Spleen (tissue), 11 donors: ENCODE measurements around the gene PLPP3. TPM values are rescaled to one million over a fixed set of nuclear protein-coding genes. Genes with fewer than 3 reads are reported as not detected.

Source experiments
- DNase-seq: peaks from one replicate; pipeline ENCODE4 v3.0.0-alpha.2; 2020
- H3K27ac ChIP-seq, 8 donors: fragments of 200-600 bp; sonication (generic) in 7 of 8; 1 replicate in 4 of 8; 2 replicates in 4 of 8; pipeline versions ENCODE4 v1.5.0 to v1.8.0; 2016 to 2021; ENCODE audit warnings: inconsistent platforms in 4 of 8, mild to moderate bottlenecking in 4 of 8, moderate library complexity in 1 of 8
- H3K27me3 ChIP-seq, 7 donors: fragments of 200-600 bp; sonication (generic) in 6 of 7; replicated peaks in 1 of 7; 1 replicate in 4 of 7; 2 replicates in 3 of 7; pipeline versions ENCODE4 v1.5.0 to v1.8.0; 2016 to 2021; ENCODE audit warnings: inconsistent platforms in 3 of 7, mild to moderate bottlenecking in 1 of 7
- H3K36me3 ChIP-seq, 6 donors: fragments of 200-600 bp; sonication (generic) in 5 of 6; 1 replicate in 4 of 6; 2 replicates in 2 of 6; pipeline versions ENCODE4 v1.5.0 to v1.8.0; 2016 to 2021; ENCODE audit warnings: inconsistent platforms in 2 of 6
- H3K4me1 ChIP-seq, 6 donors: fragments of 200-600 bp; sonication (generic) in 5 of 6; 1 replicate in 3 of 6; 2 replicates in 3 of 6; pipeline versions ENCODE4 v1.5.0 to v1.8.0; 2016 to 2021; ENCODE audit warnings: inconsistent platforms in 3 of 6
- H3K4me3 ChIP-seq, 8 donors: fragments of 200-600 bp; sonication (generic) in 7 of 8; 1 replicate in 4 of 8; 2 replicates in 4 of 8; pipeline versions ENCODE4 v1.5.0 to v1.8.0; 2016 to 2021; ENCODE audit warnings: inconsistent platforms in 4 of 8, mild to moderate bottlenecking in 4 of 8, moderate library complexity in 2 of 8
- H3K9me3 ChIP-seq, 8 donors: fragments of 200-600 bp; sonication (generic) in 7 of 8; 1 replicate in 4 of 8; 2 replicates in 4 of 8; pipeline versions ENCODE4 v1.5.0 to v1.8.0; 2016 to 2021; ENCODE audit warnings: inconsistent platforms in 4 of 8
- POLR2A ChIP-seq, 3 donors: fragments of 450-650 bp; IDR thresholded peaks; one replicate each; pipeline ENCODE4 v1.5.1; 2017; ENCODE audit warnings: antibody characterized with exemption in 3 of 3, mild to moderate bottlenecking in 1 of 3
- POLR2AphosphoS5 ChIP-seq, 3 donors: sonication (generic); formaldehyde crosslinking; IDR thresholded peaks; one replicate each; pipeline ENCODE4 v1.5.1; 2017; ENCODE audit warnings: antibody characterized with exemption in 3 of 3
- WGBS, 5 donors: extraction: QIAGEN DNeasy Blood & Tissue Kit in 3 of 5; methylation state at CpG; one replicate each; pipeline versions ENCODE4 v1.1.5 to v1.1.7; 2013 to 2018; 5-methylcytosine and 5-hydroxymethylcytosine counted together
- intact Hi-C: fragments of 100-400 bp; cut with DNase I; formaldehyde crosslinking; loops from one replicate; pipeline ENCODE4 v1.15.0; 2023; ENCODE audit warnings: low total_unique reads
- polyA plus RNA-seq, 3 donors: library from polyadenylated mRNA; stranded (reverse); fragments of 200-250 nt; gene quantifications; one replicate each; pipeline ENCODE4 v1.2.1, GENCODE V29; 2013
- total RNA-seq, 7 donors: library from RNA; depleted of rRNA in 3 of 7; stranded (reverse); fragments of >200 nt in 3 of 7; fragmentation: NEBNext Ultra II Directional in 4 of 7; extraction: Animal tissue kit (Norgen Biotek cat#: 25700) in 4 of 7; gene quantifications; one replicate each; pipeline versions ENCODE4 v1.1.0 to v1.2.1, GENCODE V29; 2016 to 2021
- TF ChIP-seq, protein P1 (sequence below), 11 experiments: fragments of 200-600 bp in 7 of 11; fragments of 450-650 bp in 4 of 11; sonication (generic) in 4 of 11; IDR thresholded peaks in 8 of 11; conservative IDR thresholded peaks in 3 of 11; 1 replicate in 7 of 11; 2 replicates in 4 of 11; pipeline versions ENCODE4 v1.4.0 to v1.8.0; 2016 to 2021; ENCODE audit warnings: antibody characterized with exemption in 11 of 11, inconsistent platforms in 4 of 11, mild to moderate bottlenecking in 1 of 11
- donor health status: healthy with polysubstance abuse.
- donor health status: DM: no; HTN: no; CAD: no; lungs with moderate emphysema.
- donor health status: DM: no; HTN: no; CAD: no.
- donor health status: Bipolar disorder and iron deficiency.
- donor health status: healthy.
- donor health status: DM: no; HTN: no; CAD: no.
- donor health status: DM: yes; HTN: yes; CAD: no.

Gene PLPP3
- total and polyA plus RNA-seq, 10 donors: 6.7 to 90.0 (median 55.1) TPM

DNA sequence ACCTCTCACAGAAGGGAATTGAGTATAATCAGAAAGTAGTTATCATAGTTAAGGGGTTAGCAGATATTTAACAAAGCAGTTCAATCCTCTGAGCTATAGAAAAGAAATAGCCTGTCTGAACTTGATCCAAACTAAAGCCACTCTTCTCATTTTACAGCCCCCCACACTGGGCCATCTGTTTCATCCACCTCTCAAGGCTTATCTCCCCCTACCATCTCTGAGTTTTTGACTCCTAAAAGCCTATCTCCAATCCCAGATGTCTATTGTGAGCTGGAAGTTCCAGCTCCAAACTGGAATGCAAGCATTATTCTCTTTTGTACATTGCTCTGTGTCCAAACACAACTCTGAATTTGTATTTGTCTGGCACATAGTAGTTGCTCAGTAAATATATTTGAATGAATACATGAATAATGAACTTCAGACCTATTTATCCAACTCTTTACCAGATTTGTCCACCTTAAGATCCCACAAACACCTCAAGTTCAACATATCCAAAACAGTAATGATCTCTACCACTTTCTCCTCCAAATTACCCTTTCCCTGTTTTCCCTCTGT is 98.1 kb downstream of the PLPP3 start:
- peaks cover 0 to 24% (median 0%) of the 10 kb centered on the region in 7 donors for H3K27me3 ChIP-seq
- no peak overlapping the region for H3K27ac ChIP-seq
- intact Hi-C loops: no loop called here
- no peak for DNase-seq
- H3K4me3 ChIP-seq: no peak overlapping the region
- TF ChIP-seq POLR2AphosphoS5 (IDR thresholded peaks at IDR 0.05) (no peak), POLR2A (IDR thresholded peaks at IDR 0.05) (no peak)
- TF ChIP-seq, protein P1, sequence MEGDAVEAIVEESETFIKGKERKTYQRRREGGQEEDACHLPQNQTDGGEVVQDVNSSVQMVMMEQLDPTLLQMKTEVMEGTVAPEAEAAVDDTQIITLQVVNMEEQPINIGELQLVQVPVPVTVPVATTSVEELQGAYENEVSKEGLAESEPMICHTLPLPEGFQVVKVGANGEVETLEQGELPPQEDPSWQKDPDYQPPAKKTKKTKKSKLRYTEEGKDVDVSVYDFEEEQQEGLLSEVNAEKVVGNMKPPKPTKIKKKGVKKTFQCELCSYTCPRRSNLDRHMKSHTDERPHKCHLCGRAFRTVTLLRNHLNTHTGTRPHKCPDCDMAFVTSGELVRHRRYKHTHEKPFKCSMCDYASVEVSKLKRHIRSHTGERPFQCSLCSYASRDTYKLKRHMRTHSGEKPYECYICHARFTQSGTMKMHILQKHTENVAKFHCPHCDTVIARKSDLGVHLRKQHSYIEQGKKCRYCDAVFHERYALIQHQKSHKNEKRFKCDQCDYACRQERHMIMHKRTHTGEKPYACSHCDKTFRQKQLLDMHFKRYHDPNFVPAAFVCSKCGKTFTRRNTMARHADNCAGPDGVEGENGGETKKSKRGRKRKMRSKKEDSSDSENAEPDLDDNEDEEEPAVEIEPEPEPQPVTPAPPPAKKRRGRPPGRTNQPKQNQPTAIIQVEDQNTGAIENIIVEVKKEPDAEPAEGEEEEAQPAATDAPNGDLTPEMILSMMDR (IDR thresholded peaks at IDR 0.05 in 8 of 11, conservative IDR thresholded peaks at IDR 0.05 in 3 of 11): no peak
- peaks cover 9 to 31% (median 22%) of the 10 kb centered on the region in 6 donors for H3K4me1 ChIP-seq
- H3K9me3 ChIP-seq: no peaks in the 10 kb centered on the region
- H3K36me3 ChIP-seq: no peaks in the 10 kb centered on the region

DNA sequence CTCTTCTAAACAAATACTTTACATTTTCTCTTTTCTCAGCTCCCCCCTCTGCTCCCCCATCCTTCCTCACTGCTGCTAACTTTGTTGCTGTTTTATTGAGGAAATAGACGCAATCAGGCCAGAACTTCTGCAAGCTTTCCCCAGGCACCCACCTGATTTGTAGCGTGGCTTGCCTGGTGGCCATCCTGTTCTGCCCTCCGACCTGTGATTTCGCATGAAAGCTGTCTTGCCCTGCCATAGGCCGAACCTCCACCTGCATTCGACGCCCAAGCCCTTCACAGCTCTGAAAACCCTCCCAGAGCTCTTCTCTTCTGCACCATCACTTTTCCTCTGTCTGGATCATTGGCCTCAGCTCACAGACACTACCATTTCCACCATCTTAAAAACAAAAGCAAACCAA is 100.6 kb downstream of the PLPP3 start:
- Histone ChIP-seq H3K27ac (peak overlapping the region in 3 of 8 donors; percentile 18 to 90 (median 88)), H3K9me3 (no peaks in the 10 kb centered on the region), H3K4me3 (no peak overlapping the region), H3K36me3 (no peaks in the 10 kb centered on the region), H3K4me1 (peaks cover 9 to 36% (median 23%) of the 10 kb centered on the region in 6 donors), H3K27me3 (peaks cover 0 to 26% (median 0%) of the 10 kb centered on the region in 7 donors)
- no peak for DNase-seq
- intact Hi-C loops: no loop called here
- TF ChIP-seq POLR2AphosphoS5 (IDR thresholded peaks at IDR 0.05) (no peak), POLR2A (IDR thresholded peaks at IDR 0.05) (no peak)
- TF ChIP-seq, protein P1 (IDR thresholded peaks at IDR 0.05 in 8 of 11, conservative IDR thresholded peaks at IDR 0.05 in 3 of 11): no peak
- 71 to 96% (median 88%) methylated on average over 7 of the region's 7 CpGs for WGBS, 5 donors

DNA sequence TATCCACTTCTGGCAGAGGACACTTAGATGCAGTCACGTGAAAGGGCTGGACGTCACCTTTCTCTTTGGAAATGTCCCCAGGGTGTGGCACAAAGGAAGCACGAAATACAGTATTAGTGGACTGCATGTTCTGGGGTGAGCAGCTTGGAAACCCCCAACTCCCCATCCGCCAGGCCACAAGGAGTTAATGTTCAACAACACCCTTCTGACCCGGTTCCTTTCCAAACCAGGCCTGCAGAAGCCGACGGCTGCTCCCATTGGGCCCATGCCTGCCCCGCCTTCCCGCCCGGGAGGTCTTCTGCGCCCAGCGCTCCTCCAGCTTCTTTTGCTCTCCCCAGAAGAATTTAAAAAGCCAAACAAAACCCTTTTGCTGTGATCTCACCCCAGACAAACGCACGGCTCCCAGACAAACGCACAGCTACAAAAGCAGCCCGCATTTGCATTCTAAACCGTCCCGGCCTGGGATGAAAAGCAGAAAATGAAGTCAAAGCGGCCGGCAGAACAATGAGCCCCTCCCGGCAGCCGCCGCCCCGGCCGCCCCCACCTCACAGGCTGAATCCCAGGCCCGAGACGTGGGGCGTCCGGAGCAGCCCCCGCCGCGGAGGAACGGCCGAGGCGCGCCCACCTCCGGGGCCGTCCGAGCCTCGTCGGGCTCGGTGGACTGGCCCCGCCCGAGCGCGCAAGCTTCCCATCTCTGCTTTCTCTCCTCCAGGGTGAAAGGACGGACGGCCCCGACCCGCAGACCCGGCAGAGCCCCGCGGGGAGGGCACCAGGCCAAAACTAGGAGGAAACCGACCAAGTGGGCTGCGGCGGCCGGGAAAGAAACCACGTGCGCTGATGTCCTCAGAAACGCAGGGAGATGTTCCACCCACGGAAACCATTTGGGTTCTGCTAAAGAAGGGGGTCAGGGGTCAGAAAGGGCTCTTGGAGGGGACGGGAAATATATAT is 101.9 kb downstream of the PLPP3 start:
- DNase-seq: peak; percentile 85
- no peaks in the 10 kb centered on the region for H3K36me3 ChIP-seq
- no peaks in the 10 kb centered on the region for H3K9me3 ChIP-seq
- H3K4me1 ChIP-seq: peaks cover 12 to 48% (median 35%) of the 10 kb centered on the region in 6 donors
- intact Hi-C loops: no loop called here
- 6 to 11% (median 7%) methylated on average over 47 to 62 of the region's 62 CpGs for WGBS, 5 donors
- H3K27ac ChIP-seq: peak overlapping the region; percentile 51 to 90 (median 83)
- H3K4me3 ChIP-seq: peak overlapping the region; percentile 24 to 67 (median 44)
- peaks cover 0 to 26% (median 0%) of the 10 kb centered on the region in 7 donors for H3K27me3 ChIP-seq
- TF ChIP-seq POLR2AphosphoS5 (IDR thresholded peaks at IDR 0.05): peak; percentile 61 to 83 (median 74)
- TF ChIP-seq, protein P1 (IDR thresholded peaks at IDR 0.05 in 8 of 11, conservative IDR thresholded peaks at IDR 0.05 in 3 of 11): no peak
- no peak for TF ChIP-seq POLR2A (IDR thresholded peaks at IDR 0.05)
